ENCODE results near the gene MGST3. TPM values are rescaled to one million over a fixed set of nuclear protein-coding genes. Genes with fewer than 3 reads are reported as not detected.

MGST3 gene
- total and polyA plus RNA-seq, 2 of the 4 experiments (the other 2 are of a cell fraction), result 159 to 213 TPM

GRCh38 chr1:165616054-165616612 lies 14.9 kb upstream of the MGST3 start:
- Histone ChIP-seq H3K9me1 (ENCODE audit: insufficient read depth, low read length) (no peaks in the 10 kb centered on the region), H4K91ac (ENCODE audit: insufficient read depth, low read depth, low read length) (no peak overlapping the region), H3K27ac (ENCODE audit: insufficient read depth, low read length) (no peak overlapping the region), H4K8ac (ENCODE audit: low read depth in 2 of 2, low read length in 2 of 2) (no peak overlapping the region), H3K9me3 (ENCODE audit: control insufficient read depth, insufficient read depth, low read length) (no peaks in the 10 kb centered on the region), H2AK9ac (replicated peaks; ENCODE audit: low read depth, low read length, poor library complexity) (no peak overlapping the region), H3K9ac (ENCODE audit: low read depth, low read length) (no peak overlapping the region), H3K4me3 (ENCODE audit: insufficient read depth, low read depth, low read length) (no peak overlapping the region), H3K23ac (ENCODE audit: low read depth, low read length) (no peak overlapping the region), H2BK5ac (ENCODE audit: low read depth, low read length, poor library complexity, severe bottlenecking) (no peak overlapping the region), H3K27me3 (ENCODE audit: control insufficient read depth, insufficient read depth, low read length) (peaks cover 7% of the 10 kb centered on the region), H3K4me1 (ENCODE audit: control insufficient read depth, insufficient read depth, low read length) (no peaks in the 10 kb centered on the region), H2AK5ac (ENCODE audit: low read depth, low read length) (no peak overlapping the region), H3K56ac (ENCODE audit: extremely low read depth, insufficient read depth, low read length) (no peak overlapping the region), H2AFZ (replicated peaks; ENCODE audit: low read length, poor library complexity) (no peak overlapping the region), H3K14ac (replicated peaks; ENCODE audit: low read depth, low read length) (no peak overlapping the region), H2BK120ac (ENCODE audit: low read depth, low read length) (no peak overlapping the region), H3K36me3 (ENCODE audit: control insufficient read depth, insufficient read depth, low read length) (no peaks in the 10 kb centered on the region), H4K5ac (ENCODE audit: low read depth, low read length) (no peak overlapping the region), H3K18ac (ENCODE audit: low read depth, low read length) (no peak overlapping the region), H3K4ac (ENCODE audit: low read depth, low read length) (no peak overlapping the region), H4K20me1 (ENCODE audit: insufficient read depth, low read length) (no peaks in the 10 kb centered on the region), H2BK15ac (ENCODE audit: low read depth, low read length) (no peak overlapping the region), H2BK20ac (ENCODE audit: low read depth, low read length) (no peak overlapping the region), H3K4me2 (ENCODE audit: low read depth, low read length) (no peak overlapping the region), H3K79me1 (ENCODE audit: low read depth in 1 of 2, low read length in 2 of 2) (no peaks in the 10 kb centered on the region)
- no peak for DNase-seq
- ChIA-PET POLR2A (ENCODE audit: unreplicated experiment) (no interaction called here), CTCF (no interaction called here)
- in situ Hi-C loops (cut with MboI; ENCODE audit: low sequenced_read_pairs), result loop anchor here (25.0 kb wide), 1 partner anchor 871 kb away; no protein-coding TSS in a partner anchor
- WGBS, 2 experiments (ENCODE audit: extremely low coverage in 2 of 2, insufficient read length in 1 of 2), result 43% methylated on average over 1 of the region's 1 CpG; no CpG with 5 or more reads in 1 of the 2 experiments
- intact Hi-C loops (cut with micrococcal nuclease), result no loop called here
- dilution Hi-C loops (cut with HindIII; ENCODE audit: low sequenced_read_pairs, unreplicated experiment), result no loop called here
- BruUV-seq (replicated peaks), result no TSS peak
- TF ChIP-seq SMC3 (IDR thresholded peaks at IDR 0.05; ENCODE audit: low read depth, low read length) (no peak), MAZ (IDR thresholded peaks at IDR 0.05; ENCODE audit: borderline replicate concordance, low read depth, low read length) (no peak), CHD1 (IDR thresholded peaks at IDR 0.05; ENCODE audit: low read depth, low read length) (no peak), MXI1 (IDR thresholded peaks at IDR 0.05; ENCODE audit: borderline replicate concordance, low read depth, low read length) (no peak), BHLHE40 (IDR thresholded peaks at IDR 0.05; ENCODE audit: low read depth, low read length) (no peak), POLR2A (IDR thresholded peaks at IDR 0.05; ENCODE audit: low read depth, low read length) (no peak), USF2 (IDR thresholded peaks at IDR 0.05; ENCODE audit: low read depth, low read length) (no peak), NFE2L2 (IDR thresholded peaks at IDR 0.05; ENCODE audit: low read depth, low read length) (no peak), FOS (IDR thresholded peaks at IDR 0.05; ENCODE audit: low read depth, low read length) (no peak), CEBPB (IDR thresholded peaks at IDR 0.05; ENCODE audit: low read depth, low read length) (no peak), RAD21 (IDR thresholded peaks at IDR 0.05; ENCODE audit: low read length) (no peak)
- no peak for ATAC-seq (ENCODE audit: low read depth)
